Pancreas (tissue), 10 donors: ENCODE results near the gene LTBP4. TPM values are rescaled to one million over a fixed set of nuclear protein-coding genes. Genes with fewer than 3 reads are reported as not detected.

Experiments
- ATAC-seq, 4 donors: fragments of 200-7000 bp; cut with Tn5 transposase; one replicate each; pipeline versions ENCODE4 v1.8.0 to v1.9.1; 2020; ENCODE audit warnings: mild to moderate bottlenecking in 4 of 4, moderate library complexity in 4 of 4
- DNase-seq, 6 donors: peaks; one replicate each; pipeline ENCODE4 v3.0.0-alpha.2; 2020
- FAIRE-seq: peaks from 2 replicates; lab custom pipeline; 2012; peaks lifted over from hg19 to GRCh38; lab: Jason Lieb, UNC
- H3K27ac ChIP-seq, 4 donors: fragments of 200-600 bp; sonication (generic); 1 replicate in 3 of 4; 2 replicates in 1 of 4; pipeline versions ENCODE4 v1.5.0 to v1.8.0; 2020
- H3K27me3 ChIP-seq, 4 donors: fragments of 200-600 bp; one replicate each; pipeline ENCODE4 v1.8.0; 2021
- H3K36me3 ChIP-seq, 3 donors: fragments of 200-600 bp; sonication (generic) in 1 of 3; one replicate each; pipeline versions ENCODE4 v1.5.0 to v1.8.0; 2020 to 2021
- H3K4me1 ChIP-seq, 3 donors: fragments of 200-600 bp; one replicate each; pipeline ENCODE4 v1.8.0; 2021
- H3K4me3 ChIP-seq, 4 donors: fragments of 200-600 bp; sonication (generic) in 2 of 4; one replicate each; pipeline versions ENCODE4 v1.5.0 to v1.8.0; 2020 to 2021
- H3K9me3 ChIP-seq, 4 donors: fragments of 200-600 bp; one replicate each; pipeline ENCODE4 v1.8.0; 2021
- WGBS, 2 donors: extraction: QIAGEN DNeasy Blood & Tissue Kit; methylation state at CpG; one replicate each; pipeline ENCODE4 v1.1.7; 2013; 5-methylcytosine and 5-hydroxymethylcytosine counted together
- intact Hi-C, 3 donors: fragments of 100-400 bp; cut with DNase I; formaldehyde crosslinking; loops; one replicate each; pipeline versions ENCODE4 v1.11.1 to v1.14.2; 2022
- polyA plus RNA-seq, 2 donors: library from polyadenylated mRNA; stranded (reverse); fragments of 200-250 nt; gene quantifications; one replicate each; pipeline ENCODE4 v1.2.3, GENCODE V29; 2013
- total RNA-seq, 6 donors: library from RNA; stranded (reverse); fragmentation: NEBNext Ultra II Directional in 4 of 6; extraction: Animal tissue kit (Norgen Biotek cat#: 25700) in 4 of 6; gene quantifications; one replicate each; pipeline versions ENCODE4 v1.2.1 to v1.2.4, GENCODE V29; 2021 to 2023
- TF ChIP-seq, protein P1 (sequence below), 4 donors: fragments of 200-600 bp; sonication (generic) in 3 of 4; IDR thresholded peaks; one replicate each; pipeline versions ENCODE4 v1.5.0 to v1.8.0; 2021; ENCODE audit warnings: antibody characterized with exemption in 4 of 4
- donor health status: healthy with polysubstance abuse.
- donor health status: DM: no; HTN: no; CAD: no; lungs with moderate emphysema.
- donor health status: DM: no; HTN: no; CAD: no.
- donor health status: control.
- donor health status: control.
- donor health status: Bipolar disorder and iron deficiency.
- donor health status: DM: yes; HTN: yes; CAD: no.
- donor health status: DM: no; HTN: no; CAD: no.
- donor health status: DM: no; HTN: no; CAD: no.
- donor health status: DM: yes; HTN: yes; CAD: no.

LTBP4 gene
- total and polyA plus RNA-seq, 8 donors: 18.7 to 48.9 (median 28.2) TPM

DNA sequence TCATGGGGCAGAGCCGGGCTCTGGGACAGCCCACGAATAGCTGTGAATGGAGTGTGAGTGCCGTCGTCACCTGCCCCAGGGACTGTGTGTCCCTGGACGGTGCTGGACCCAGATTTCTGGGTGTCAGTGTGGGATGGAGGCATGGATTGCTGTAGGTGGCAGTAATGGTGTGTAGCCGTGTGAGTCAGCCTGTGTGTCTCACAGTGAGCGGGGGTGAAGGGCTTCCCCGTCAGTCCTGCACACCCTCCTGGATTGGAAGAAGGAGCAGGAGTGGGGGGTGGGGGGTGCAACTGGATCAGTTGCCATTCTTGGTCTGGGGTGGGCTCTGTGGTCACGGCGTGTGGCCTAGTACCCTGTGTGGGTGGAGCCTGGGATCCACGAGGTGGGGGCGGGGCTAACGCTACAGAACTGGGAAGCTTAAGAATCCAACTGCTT is 6.5 kb upstream of the LTBP4 start:
- 28 to 39% methylated on average over 13 of the region's 13 CpGs for WGBS, 2 donors

DNA sequence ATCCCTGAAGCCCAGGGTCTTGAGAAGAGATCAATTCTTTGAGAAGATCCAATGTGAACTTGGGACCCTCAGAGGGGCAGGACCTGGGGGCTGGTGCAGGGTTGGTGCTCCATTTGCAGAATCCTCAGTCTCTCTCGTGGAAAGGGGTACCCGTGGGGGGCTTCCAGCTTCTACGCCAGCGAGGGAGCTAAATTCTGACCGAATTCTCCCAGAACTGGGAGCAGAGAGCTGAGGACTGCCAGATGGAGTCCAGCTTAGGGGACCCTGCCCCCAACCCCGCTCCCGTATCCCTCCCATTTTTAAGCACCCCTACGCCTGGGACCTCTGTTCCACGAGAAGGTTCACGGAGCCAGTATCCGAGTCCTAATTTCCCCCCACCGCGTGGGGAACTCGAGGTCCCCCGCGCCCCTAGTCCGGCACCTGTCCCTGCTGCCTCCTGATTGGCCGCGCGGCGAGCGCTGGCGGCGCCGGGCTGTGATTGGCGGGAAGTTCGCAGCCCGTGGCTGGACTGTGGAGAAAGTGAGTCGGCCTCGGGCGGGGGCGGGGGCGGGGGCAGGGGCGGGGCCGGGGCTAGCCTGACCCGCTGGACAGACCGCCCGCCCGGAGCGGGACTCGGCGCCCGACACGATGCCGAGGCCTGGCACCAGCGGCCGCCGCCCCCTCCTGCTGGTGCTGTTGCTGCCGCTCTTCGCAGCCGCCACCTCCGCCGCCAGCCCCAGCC is 4.4 kb upstream of the LTBP4 start:
- Histone ChIP-seq H3K36me3 (no peaks in the 10 kb centered on the region), H3K27ac (no peak overlapping the region), H3K4me1 (peaks cover 0 to 6% (median 4%) of the 10 kb centered on the region in 3 donors), H3K4me3 (peak overlapping the region in 2 of 4 donors; percentile 21 to 37), H3K27me3 (peaks cover 0 to 20% (median 0%) of the 10 kb centered on the region in 4 donors), H3K9me3 (no peaks in the 10 kb centered on the region)
- FAIRE-seq (no peak), ATAC-seq (peak; percentile 61 to 72 (median 64)), DNase-seq (peak; percentile 52 to 85 (median 70))
- 6 to 8% methylated on average over 48 to 53 of the region's 53 CpGs for WGBS, 2 donors
- intact Hi-C loops: no loop called here
- TF ChIP-seq, protein P1, sequence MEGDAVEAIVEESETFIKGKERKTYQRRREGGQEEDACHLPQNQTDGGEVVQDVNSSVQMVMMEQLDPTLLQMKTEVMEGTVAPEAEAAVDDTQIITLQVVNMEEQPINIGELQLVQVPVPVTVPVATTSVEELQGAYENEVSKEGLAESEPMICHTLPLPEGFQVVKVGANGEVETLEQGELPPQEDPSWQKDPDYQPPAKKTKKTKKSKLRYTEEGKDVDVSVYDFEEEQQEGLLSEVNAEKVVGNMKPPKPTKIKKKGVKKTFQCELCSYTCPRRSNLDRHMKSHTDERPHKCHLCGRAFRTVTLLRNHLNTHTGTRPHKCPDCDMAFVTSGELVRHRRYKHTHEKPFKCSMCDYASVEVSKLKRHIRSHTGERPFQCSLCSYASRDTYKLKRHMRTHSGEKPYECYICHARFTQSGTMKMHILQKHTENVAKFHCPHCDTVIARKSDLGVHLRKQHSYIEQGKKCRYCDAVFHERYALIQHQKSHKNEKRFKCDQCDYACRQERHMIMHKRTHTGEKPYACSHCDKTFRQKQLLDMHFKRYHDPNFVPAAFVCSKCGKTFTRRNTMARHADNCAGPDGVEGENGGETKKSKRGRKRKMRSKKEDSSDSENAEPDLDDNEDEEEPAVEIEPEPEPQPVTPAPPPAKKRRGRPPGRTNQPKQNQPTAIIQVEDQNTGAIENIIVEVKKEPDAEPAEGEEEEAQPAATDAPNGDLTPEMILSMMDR (IDR thresholded peaks at IDR 0.05): no peak

More for the DNA sequence above, 6.5 kb upstream of the LTBP4 start:
- ATAC-seq (no peak), DNase-seq (no peak), FAIRE-seq (no peak)
- Histone ChIP-seq H3K4me1 (peaks cover 0 to 2% (median 0%) of the 10 kb centered on the region in 3 donors), H3K4me3 (no peak overlapping the region), H3K9me3 (no peaks in the 10 kb centered on the region), H3K27ac (no peak overlapping the region), H3K36me3 (no peaks in the 10 kb centered on the region), H3K27me3 (peaks cover 0 to 14% (median 0%) of the 10 kb centered on the region in 4 donors)
- TF ChIP-seq, protein P1 (IDR thresholded peaks at IDR 0.05): no peak
- intact Hi-C loops: no loop called here

DNA sequence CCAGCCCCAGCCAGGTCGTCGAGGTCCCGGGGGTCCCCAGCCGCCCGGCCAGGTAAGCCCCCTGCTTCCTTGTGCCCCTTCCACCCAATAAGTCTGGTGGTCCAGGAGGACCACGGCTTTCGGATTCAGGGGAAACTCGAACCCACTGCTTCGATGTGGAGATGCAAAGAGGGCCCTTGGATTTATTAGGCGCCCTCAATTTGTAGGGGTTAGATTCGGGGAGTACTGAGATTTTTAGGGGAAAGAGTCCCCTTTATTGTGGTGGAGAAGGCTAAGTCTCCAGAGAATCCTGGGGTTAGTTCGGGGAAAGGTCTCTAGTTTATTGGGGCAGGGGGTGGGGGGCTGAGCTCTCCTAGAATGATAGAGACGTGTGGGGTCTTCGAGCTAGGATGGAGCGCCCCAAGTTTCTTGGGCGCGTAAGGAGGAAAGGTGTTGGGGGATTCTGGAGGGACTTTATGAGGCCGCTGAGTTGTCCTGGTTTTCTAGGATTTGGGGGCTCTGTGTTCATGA is 3.8 kb upstream of the LTBP4 start:
- Histone ChIP-seq H3K27ac (no peak overlapping the region), H3K4me3 (peak overlapping the region in 2 of 4 donors; percentile 21 to 37), H3K27me3 (peaks cover 0 to 20% (median 0%) of the 10 kb centered on the region in 4 donors), H3K4me1 (peaks cover 0 to 6% (median 4%) of the 10 kb centered on the region in 3 donors), H3K36me3 (no peaks in the 10 kb centered on the region), H3K9me3 (no peaks in the 10 kb centered on the region)
- intact Hi-C loops: no loop called here
- TF ChIP-seq, protein P1 (IDR thresholded peaks at IDR 0.05): no peak
- WGBS, 2 donors: 8 to 12% methylated on average over 17 to 18 of the region's 18 CpGs
- no peak for DNase-seq
- FAIRE-seq: no peak
- no peak for ATAC-seq

DNA sequence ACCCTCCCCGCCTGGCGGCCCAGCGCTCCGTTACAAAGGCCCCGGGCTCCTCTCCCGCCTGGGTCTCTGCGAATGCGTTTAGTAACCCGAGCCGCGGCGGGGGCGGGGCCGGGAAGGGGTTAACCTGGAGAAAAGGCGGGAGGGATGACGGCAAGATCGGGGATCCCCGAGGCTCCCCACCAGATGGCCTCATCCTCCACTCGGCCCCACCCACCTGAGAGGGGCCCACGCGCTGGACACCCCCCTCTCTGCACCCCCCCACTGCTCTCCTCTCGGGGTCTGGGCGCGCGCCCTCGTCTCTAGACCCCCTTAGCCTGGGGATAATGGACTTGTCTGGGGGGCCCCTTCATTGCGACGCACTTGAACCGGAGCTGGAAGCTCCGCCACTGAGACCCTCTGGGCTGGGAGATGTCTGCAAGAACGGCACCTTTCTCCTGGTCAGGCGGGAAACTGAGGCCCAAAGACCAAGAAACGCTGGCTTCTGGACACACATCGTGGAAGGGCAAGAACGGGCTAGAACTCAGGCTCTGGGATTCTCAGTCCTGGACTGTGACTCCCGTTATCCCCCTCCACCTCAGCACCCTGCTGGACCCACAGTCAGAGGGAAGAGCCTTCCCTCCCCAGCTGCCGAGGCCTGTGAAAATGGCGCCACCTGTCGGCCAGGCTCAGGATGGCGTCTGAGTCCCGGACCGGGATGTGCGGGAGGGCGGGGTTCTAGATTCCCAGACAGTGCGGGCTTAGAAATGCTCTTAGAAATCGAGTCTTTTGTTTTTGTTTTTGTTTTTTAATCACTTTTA is 2.9 kb upstream of the LTBP4 start:
- Histone ChIP-seq H3K36me3 (no peaks in the 10 kb centered on the region), H3K27ac (no peak overlapping the region), H3K27me3 (peaks cover 0 to 20% (median 0%) of the 10 kb centered on the region in 4 donors), H3K9me3 (no peaks in the 10 kb centered on the region), H3K4me1 (peaks cover 0 to 11% (median 4%) of the 10 kb centered on the region in 3 donors), H3K4me3 (no peak overlapping the region)
- DNase-seq (peak; percentile 75 to 97 (median 90)), ATAC-seq (peak; percentile 67 to 86 (median 79)), FAIRE-seq (peak; percentile 82)
- intact Hi-C loops: no loop called here
- WGBS, 2 donors: 1 to 2% methylated on average over 35 to 46 of the region's 46 CpGs
- TF ChIP-seq, protein P1 (IDR thresholded peaks at IDR 0.05): peak; percentile 95 to 99 (median 96)
